ENCODE data around the gene TPRA1.

Gene TPRA1

GRCh38 chr3:127545711-127546457, 44.6 kb downstream of the TPRA1 start:
- H3K4me1 Mint-ChIP-seq (ENCODE audit: low read depth), result peaks cover 9% of the 10 kb centered on the region
- H3K9me3 Mint-ChIP-seq (ENCODE audit: low read depth), result no peaks in the 10 kb centered on the region
- H3K27me3 Mint-ChIP-seq, result no peaks in the 10 kb centered on the region
- peak overlapping the region; percentile 74 for H3K4me3 Mint-ChIP-seq
- H3K36me3 Mint-ChIP-seq, result no peaks in the 10 kb centered on the region
- H3K27ac Mint-ChIP-seq, result no peak overlapping the region

DNA sequence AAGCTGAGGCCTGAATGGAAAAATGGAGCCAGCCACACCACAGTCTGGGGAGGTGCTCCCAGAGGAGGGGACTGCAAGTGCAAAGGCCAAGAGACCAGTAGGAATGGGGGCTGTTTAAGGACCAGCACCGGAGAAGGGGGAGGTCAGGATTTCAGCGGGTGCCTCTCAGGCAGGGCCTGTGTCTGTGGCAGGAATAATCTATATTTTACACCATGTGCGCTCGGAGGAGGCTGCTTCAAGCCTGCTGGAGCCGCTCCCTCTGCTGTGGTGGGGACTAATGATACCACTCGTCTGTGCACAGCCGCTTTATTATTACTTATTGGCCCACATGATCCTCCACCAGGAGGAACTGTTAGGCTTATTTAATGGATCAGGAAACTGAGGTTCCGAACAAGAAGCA, 45.3 kb downstream of the TPRA1 start:
- H3K4me3 Mint-ChIP-seq, result no peak overlapping the region
- no peak overlapping the region for H3K27ac Mint-ChIP-seq
- H3K4me1 Mint-ChIP-seq (ENCODE audit: low read depth), result peaks cover 9% of the 10 kb centered on the region
- H3K36me3 Mint-ChIP-seq, result no peaks in the 10 kb centered on the region
- H3K27me3 Mint-ChIP-seq, result no peaks in the 10 kb centered on the region
- no peaks in the 10 kb centered on the region for H3K9me3 Mint-ChIP-seq (ENCODE audit: low read depth)

GRCh38 chr3:127544803-127545201, 45.7 kb downstream of the TPRA1 start:
- Mint-ChIP-seq H3K9me3 (ENCODE audit: low read depth) (no peaks in the 10 kb centered on the region), H3K4me3 (no peak overlapping the region), H3K4me1 (ENCODE audit: low read depth) (peaks cover 9% of the 10 kb centered on the region), H3K36me3 (no peaks in the 10 kb centered on the region), H3K27me3 (no peaks in the 10 kb centered on the region), H3K27ac (no peak overlapping the region)

DNA sequence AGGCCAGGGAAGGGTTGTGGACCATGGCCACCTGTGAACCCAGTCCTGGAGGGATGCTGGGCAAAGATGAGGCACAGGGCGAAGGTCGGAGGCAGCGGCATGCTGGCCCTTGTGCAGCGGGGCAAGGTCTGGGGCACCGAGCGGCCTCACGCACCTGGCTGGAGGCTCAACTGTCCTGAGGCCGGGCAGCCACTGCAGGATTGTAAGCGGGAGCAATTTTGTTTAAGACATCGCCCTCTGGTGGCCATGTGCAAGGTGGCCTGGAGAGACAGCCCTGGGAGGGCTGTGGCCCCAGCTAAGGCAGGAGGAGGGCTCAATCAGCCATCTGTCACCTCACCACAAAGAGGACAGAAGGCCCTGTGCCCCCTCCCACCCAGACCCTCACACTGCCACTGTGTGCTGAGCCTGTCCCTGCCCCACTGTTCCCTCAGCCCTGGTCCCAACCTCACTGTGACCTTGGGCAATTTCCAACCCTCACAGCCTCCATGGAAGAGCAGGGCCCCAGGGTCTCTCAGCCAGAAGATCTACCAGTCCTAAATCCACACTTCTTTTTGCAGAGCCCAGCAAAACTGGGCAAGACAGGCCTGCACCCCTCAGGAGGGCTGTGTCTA, 46.2 kb downstream of the TPRA1 start:
- H3K27me3 Mint-ChIP-seq, result no peaks in the 10 kb centered on the region
- H3K4me1 Mint-ChIP-seq (ENCODE audit: low read depth), result peaks cover 9% of the 10 kb centered on the region
- no peak overlapping the region for H3K27ac Mint-ChIP-seq
- no peaks in the 10 kb centered on the region for H3K36me3 Mint-ChIP-seq
- no peak overlapping the region for H3K4me3 Mint-ChIP-seq
- no peaks in the 10 kb centered on the region for H3K9me3 Mint-ChIP-seq (ENCODE audit: low read depth)

- Mint-ChIP-seq H3K4me1 (ENCODE audit: low read depth) (peaks cover 9% of the 10 kb centered on the region), H3K27ac (no peak overlapping the region), H3K36me3 (no peaks in the 10 kb centered on the region), H3K9me3 (ENCODE audit: low read depth) (no peaks in the 10 kb centered on the region), H3K27me3 (no peaks in the 10 kb centered on the region), H3K4me3 (no peak overlapping the region)
Observed at GRCh38 chr3:127543441-127543840, 47.1 kb downstream of the TPRA1 start.

GRCh38 chr3:127542441-127542952, 48.0 kb downstream of the TPRA1 start:
- peaks cover 6% of the 10 kb centered on the region for H3K4me1 Mint-ChIP-seq (ENCODE audit: low read depth)
- H3K36me3 Mint-ChIP-seq, result no peaks in the 10 kb centered on the region
- H3K4me3 Mint-ChIP-seq, result no peak overlapping the region
- H3K9me3 Mint-ChIP-seq (ENCODE audit: low read depth), result no peaks in the 10 kb centered on the region
- H3K27me3 Mint-ChIP-seq, result peaks cover 2% of the 10 kb centered on the region
- no peak overlapping the region for H3K27ac Mint-ChIP-seq

DNA sequence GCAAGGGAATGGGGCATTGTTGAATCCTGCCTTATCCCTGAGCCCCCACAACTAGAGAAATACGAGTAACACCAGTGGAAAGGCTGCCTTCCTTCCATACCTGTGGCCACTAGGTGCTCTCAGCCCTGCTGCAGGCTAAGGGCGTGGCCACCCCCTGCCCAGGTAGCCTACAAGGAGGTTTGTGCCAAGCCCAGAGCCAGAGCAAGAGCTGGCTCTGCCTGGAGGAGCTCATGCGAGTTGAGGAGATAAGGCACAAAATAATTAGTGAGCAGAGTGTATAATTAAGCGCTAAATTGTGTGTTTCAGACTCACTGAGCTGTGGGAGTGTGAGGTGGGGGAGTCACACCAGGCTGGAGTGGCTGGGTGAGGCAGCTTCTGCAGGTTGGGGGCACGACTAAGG, 49.2 kb downstream of the TPRA1 start:
- Mint-ChIP-seq H3K4me1 (ENCODE audit: low read depth) (peaks cover 3% of the 10 kb centered on the region), H3K27me3 (peaks cover 4% of the 10 kb centered on the region), H3K36me3 (no peaks in the 10 kb centered on the region), H3K4me3 (no peak overlapping the region), H3K27ac (no peak overlapping the region), H3K9me3 (ENCODE audit: low read depth) (no peaks in the 10 kb centered on the region)

DNA sequence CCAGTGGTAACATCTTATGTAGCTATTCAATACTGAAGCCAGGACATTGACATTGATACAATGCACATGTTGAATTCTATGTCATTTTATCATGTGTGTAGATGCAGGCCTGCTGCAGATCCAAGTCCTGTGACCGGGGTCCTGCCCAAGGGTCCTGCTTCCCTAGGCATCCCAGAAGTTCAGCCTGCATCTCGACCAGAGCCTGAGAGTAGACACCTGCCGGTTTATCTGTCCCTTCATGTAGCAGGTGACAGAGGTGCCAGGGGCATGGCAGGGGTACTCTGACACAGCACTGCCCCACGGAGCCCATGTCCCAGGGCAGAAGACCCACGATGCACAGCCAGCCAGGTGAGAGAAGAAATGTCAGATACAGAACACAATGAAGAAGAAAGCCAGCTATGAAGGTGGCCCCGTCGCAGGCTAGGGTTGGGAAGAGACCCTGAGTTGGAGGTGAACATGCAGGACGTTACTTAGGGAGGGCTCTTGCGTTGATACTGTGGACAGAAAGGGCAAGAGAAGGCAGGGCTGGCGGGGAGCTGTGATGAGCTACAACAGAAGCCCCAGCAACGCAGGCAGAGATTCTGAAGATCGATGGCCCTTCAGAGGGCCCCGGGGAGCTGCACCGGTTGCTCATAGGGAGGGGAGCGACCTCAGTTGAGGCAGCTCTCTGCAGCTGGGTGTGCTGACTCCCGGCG, 51.0 kb downstream of the TPRA1 start:
- peaks cover 2% of the 10 kb centered on the region for H3K4me1 Mint-ChIP-seq (ENCODE audit: low read depth)

DNA sequence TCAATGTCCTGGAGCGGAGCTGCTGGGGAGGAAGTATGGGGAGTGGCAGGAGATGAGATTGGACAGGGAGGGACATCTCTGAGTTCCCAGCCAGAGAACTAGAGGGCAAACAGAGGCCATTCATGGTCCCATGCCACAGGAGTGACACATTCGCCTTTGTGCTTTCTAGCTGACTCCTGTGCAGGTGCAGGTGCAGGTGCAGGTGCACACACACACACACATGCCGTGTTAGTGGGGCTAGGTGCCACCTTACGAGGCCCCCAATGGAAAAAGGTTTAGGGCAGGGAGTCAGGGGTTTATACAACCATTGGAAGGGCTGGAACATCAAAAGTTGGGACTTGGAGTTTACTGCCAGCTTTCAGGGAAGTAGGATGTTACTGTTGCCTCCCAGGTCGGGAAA, 52.0 kb downstream of the TPRA1 start:
- Mint-ChIP-seq H3K27me3 (peaks cover 4% of the 10 kb centered on the region), H3K4me1 (ENCODE audit: low read depth) (peaks cover 2% of the 10 kb centered on the region), H3K36me3 (no peaks in the 10 kb centered on the region), H3K27ac (no peak overlapping the region), H3K9me3 (ENCODE audit: low read depth) (no peaks in the 10 kb centered on the region), H3K4me3 (no peak overlapping the region)

More for the DNA sequence above, 51.0 kb downstream of the TPRA1 start:
- no peak overlapping the region for H3K27ac Mint-ChIP-seq
- H3K9me3 Mint-ChIP-seq (ENCODE audit: low read depth), result no peaks in the 10 kb centered on the region
- H3K27me3 Mint-ChIP-seq, result peaks cover 4% of the 10 kb centered on the region
- no peaks in the 10 kb centered on the region for H3K36me3 Mint-ChIP-seq
- H3K4me3 Mint-ChIP-seq, result no peak overlapping the region

DNA sequence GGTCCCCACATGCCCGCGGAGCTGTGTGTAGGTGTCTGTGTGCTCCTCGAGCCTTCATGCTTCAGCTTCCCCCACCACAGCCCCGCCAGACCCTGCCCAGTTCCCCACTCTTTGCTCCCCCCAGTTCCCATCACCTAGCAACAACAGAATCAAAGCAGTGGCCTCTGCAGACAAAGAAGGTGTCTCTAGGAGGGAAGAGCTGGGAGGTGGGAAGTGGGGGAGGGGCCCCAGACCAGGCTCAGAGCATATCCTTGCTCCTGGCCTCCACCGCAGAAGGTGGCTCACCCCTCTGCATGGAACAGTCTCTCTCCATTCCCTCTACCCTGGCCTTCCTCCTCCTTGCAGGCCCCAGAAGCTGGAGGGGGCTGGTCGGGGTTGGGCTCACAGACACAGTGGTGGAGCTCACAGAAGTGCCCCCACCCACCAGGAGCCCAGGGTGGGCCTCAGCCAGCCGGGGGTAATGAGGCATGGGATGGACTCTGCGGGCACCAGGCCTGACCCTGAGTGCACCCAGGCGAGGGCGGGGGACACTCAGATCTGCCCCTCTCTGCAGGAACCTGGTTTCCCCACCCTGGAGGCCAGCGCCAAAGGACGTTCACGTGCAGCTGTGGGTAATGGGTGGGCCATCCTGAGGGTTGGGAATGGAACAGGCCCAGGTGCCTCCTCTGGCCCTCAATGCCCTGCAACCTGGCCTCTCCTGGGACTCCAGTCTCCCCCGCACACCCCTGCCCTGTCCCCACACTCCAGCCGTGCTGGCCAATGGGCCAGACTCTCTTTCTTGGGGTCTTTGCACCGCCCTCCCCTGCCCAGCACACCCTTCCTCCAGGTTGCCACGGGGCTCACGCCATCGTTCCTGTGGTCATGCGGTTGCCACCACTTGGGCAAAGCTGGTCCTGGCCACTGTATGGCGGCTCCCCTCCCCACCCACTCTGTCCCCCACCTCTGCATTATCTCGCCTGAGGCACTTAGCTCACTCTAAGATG, 53.4 kb downstream of the TPRA1 start:
- Mint-ChIP-seq H3K9me3 (ENCODE audit: low read depth) (no peaks in the 10 kb centered on the region), H3K27me3 (peaks cover 4% of the 10 kb centered on the region), H3K4me3 (no peak overlapping the region)

DNA sequence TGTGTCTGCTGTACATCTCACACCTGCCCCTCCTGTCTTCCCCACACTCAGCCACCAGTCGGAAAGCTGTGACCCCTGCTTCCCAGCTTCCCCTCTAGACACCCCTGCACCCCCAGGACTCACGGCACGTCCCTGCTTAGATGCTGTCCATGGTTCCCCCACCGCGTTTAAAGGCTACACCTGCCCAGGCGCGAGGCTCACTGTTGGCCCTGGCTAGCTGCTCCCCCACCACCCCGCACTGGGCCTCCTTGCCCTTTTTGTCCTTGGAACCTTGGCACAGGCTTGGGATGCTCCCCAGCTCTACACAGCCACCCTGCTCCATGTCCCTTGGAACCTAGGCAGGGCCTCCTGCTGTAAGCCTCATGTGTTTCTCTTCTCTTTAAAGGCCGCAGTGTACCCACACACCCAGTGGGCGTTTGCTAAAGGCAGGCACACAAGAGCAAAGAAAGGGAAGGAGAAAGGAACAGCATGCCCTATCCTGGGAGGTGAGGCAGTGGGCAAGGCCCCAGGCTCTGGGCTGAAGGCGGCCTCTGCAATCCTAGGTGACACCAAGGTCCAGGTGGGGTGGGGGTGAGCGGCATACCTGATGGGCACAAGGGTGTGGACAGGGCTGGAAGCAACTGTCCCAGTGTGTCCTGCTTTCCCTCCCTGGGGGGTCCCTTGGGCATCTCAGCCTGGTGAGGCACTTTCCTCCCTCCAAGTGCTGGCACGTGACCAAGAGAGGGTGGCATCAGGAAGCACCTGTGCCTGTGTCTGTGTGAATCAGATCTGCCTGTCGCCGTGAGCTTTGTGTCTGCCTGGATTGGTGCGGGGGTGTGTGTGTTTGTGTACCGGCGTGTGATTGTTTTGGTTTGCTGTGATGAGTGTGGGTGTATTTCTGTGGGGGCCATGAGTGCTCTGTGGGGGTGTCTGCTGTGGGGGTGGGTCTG, 54.4 kb downstream of the TPRA1 start:
- H3K9me3 Mint-ChIP-seq (ENCODE audit: low read depth), result no peaks in the 10 kb centered on the region
- peaks cover 2% of the 10 kb centered on the region for H3K4me1 Mint-ChIP-seq (ENCODE audit: low read depth)
- H3K36me3 Mint-ChIP-seq, result no peaks in the 10 kb centered on the region
- no peak overlapping the region for H3K27ac Mint-ChIP-seq
- peaks cover 4% of the 10 kb centered on the region for H3K27me3 Mint-ChIP-seq
- H3K4me3 Mint-ChIP-seq, result no peak overlapping the region

More for the DNA sequence above, 53.4 kb downstream of the TPRA1 start:
- Mint-ChIP-seq H3K27ac (no peak overlapping the region), H3K36me3 (no peaks in the 10 kb centered on the region), H3K4me1 (ENCODE audit: low read depth) (peaks cover 2% of the 10 kb centered on the region)

DNA sequence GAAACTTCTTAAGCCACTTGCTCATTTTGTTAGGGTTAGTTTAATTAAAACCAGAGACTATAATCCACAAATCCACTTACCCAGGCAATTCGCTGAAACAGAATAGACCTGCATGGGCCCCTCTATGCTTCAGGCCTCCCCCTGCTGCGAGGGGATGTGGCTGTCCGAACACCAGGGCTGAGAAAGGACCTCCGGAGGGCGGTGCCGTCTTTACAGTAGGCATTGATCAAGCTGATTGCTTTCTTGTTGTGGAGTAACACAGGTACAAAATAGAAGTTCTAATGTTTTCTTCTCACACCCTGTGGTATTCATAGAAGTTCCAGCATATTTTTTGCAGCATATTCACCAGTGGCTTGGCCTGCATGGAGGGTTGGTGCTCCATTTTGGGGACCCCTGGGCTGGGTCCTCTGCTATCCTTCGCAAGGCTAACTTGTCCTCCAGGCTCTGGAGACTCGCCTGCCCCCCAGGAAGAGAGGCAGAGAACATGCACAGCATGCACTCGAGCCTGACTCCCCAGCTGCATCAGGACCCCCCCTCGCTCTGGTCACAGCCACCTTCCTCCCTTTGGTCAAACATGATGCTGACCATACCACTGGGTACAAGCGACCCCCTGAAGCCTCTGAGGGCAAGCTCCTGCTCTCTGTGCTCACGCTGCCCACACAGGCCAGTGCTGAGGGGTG, 55.3 kb downstream of the TPRA1 start:
- H3K27me3 Mint-ChIP-seq, result peaks cover 4% of the 10 kb centered on the region
- no peaks in the 10 kb centered on the region for H3K9me3 Mint-ChIP-seq (ENCODE audit: low read depth)
- H3K4me1 Mint-ChIP-seq (ENCODE audit: low read depth), result peaks cover 2% of the 10 kb centered on the region
- no peaks in the 10 kb centered on the region for H3K36me3 Mint-ChIP-seq
- H3K4me3 Mint-ChIP-seq, result no peak overlapping the region
- no peak overlapping the region for H3K27ac Mint-ChIP-seq

DNA sequence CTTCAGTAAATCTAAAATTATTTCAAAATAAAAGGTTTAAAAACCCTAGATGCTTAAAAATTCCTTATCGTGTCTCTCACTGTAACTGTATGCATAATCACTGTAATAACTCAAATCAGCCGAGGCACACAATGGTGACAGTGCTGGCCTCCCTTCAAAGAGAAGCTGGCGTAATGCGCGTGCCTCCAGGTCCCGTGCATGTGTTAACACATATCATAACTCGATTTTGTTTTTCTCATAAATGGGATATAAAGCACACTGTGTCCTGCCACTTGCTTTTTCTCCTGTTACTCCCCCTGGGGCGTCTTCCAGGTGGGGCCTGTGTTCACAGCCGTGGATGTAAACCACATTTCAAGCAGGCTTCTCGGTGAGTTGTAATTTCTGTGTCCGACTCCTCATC, 56.0 kb downstream of the TPRA1 start:
- no peak overlapping the region for H3K27ac Mint-ChIP-seq
- no peaks in the 10 kb centered on the region for H3K9me3 Mint-ChIP-seq (ENCODE audit: low read depth)
- H3K4me1 Mint-ChIP-seq (ENCODE audit: low read depth), result peaks cover 2% of the 10 kb centered on the region
- peaks cover 4% of the 10 kb centered on the region for H3K27me3 Mint-ChIP-seq
- H3K4me3 Mint-ChIP-seq, result no peak overlapping the region
- no peaks in the 10 kb centered on the region for H3K36me3 Mint-ChIP-seq
